CD1c-positive myeloid dendritic cell (primary cell): Measurements from ENCODE around the gene FADS3.

Source experiments
- DNase-seq: peaks from one replicate; pipeline ENCODE4 v3.0.0-alpha.2; 2016; ENCODE audit errors: extremely low spot score

FADS3 gene

GRCh38 chr11:61837411-61838005 lies 53.8 kb downstream of the FADS3 start:
- no peak for DNase-seq

- no peak for DNase-seq
Measured at GRCh38 chr11:61836193-61836592, 55.2 kb downstream of the FADS3 start.

- DNase-seq, result peak; percentile 79
Measured at GRCh38 chr11:61834278-61835048, 56.9 kb downstream of the FADS3 start.

- DNase-seq, result no peak
Measured at GRCh38 chr11:61833926-61834277, 57.4 kb downstream of the FADS3 start.

GRCh38 chr11:61833471-61833870 lies 57.9 kb downstream of the FADS3 start:
- no peak for DNase-seq

GRCh38 chr11:61832754-61833153 lies 58.6 kb downstream of the FADS3 start:
- DNase-seq, result no peak

- no peak for DNase-seq
Measured at GRCh38 chr11:61832207-61832606, 59.1 kb downstream of the FADS3 start.

- no peak for DNase-seq
Measured at GRCh38 chr11:61830237-61831105, 60.9 kb downstream of the FADS3 start.

GRCh38 chr11:61829806-61830205 lies 61.5 kb downstream of the FADS3 start:
- DNase-seq, result no peak

GRCh38 chr11:61828629-61829407 lies 62.5 kb downstream of the FADS3 start:
- DNase-seq, result peak; percentile 50

GRCh38 chr11:61828379-61828628 lies 63.0 kb downstream of the FADS3 start:
- no peak for DNase-seq

GRCh38 chr11:61827571-61828378 lies 63.6 kb downstream of the FADS3 start, which contains the start of gene FADS2:
FADS2 (plus strand) TSS chr11:61828300; CDS start chr11:61828391, 91 bp downstream.
- DNase-seq, result peak; percentile 96

GRCh38 chr11:61826930-61827570 lies 64.3 kb downstream of the FADS3 start:
- peak; percentile 86 for DNase-seq
